Tibial nerve (tissue), 4 donors: Measurements from ENCODE around the gene POU2AF3. TPM values are rescaled to one million over a fixed set of nuclear protein-coding genes. Genes with fewer than 3 reads are reported as not detected.

Experiments
- DNase-seq, 2 donors: peaks; one replicate each; pipeline ENCODE4 v3.0.0-alpha.2; 2019; ENCODE audit warnings: low spot score in 2 of 2
- H3K27ac ChIP-seq, 4 donors: fragments of 200-600 bp; sonication (generic) in 3 of 4; one replicate each; pipeline ENCODE4 v1.5.1; 2017 to 2019; ENCODE audit warnings: mild to moderate bottlenecking in 1 of 4
- H3K27me3 ChIP-seq, 2 donors: fragments of 200-600 bp; sonication (generic) in 1 of 2; one replicate each; pipeline versions ENCODE4 v1.5.1 to v1.6.0; 2017 to 2019
- H3K36me3 ChIP-seq, 3 donors: fragments of 200-600 bp; sonication (generic); one replicate each; pipeline ENCODE4 v1.5.1; 2018 to 2019
- H3K4me1 ChIP-seq, 4 donors: fragments of 200-600 bp; sonication (generic) in 3 of 4; one replicate each; pipeline ENCODE4 v1.5.1; 2017 to 2019
- H3K4me3 ChIP-seq, 4 donors: fragments of 200-600 bp; sonication (generic) in 3 of 4; one replicate each; pipeline ENCODE4 v1.5.1; 2017 to 2019; ENCODE audit warnings: mild to moderate bottlenecking in 1 of 4, moderate library complexity in 1 of 4
- H3K9me3 ChIP-seq, 4 donors: fragments of 200-600 bp; sonication (generic) in 3 of 4; one replicate each; pipeline ENCODE4 v1.5.1; 2017 to 2019
- CTCF ChIP-seq, 5 experiments: fragments of 200-600 bp in 3 of 5; fragments of 450-650 bp in 2 of 5; sonication (generic) in 3 of 5; IDR thresholded peaks; one replicate each; pipeline ENCODE4 v1.5.1; 2016 to 2019; ENCODE audit warnings: antibody characterized with exemption in 5 of 5, mild to moderate bottlenecking in 3 of 5, moderate library complexity in 2 of 5
- EP300 ChIP-seq, 2 donors: sonication (generic); formaldehyde crosslinking; IDR thresholded peaks; one replicate each; pipeline ENCODE4 v1.6.1; 2017; ENCODE audit warnings: antibody characterized with exemption in 2 of 2, mild to moderate bottlenecking in 1 of 2
- POLR2A ChIP-seq, 2 donors: fragments of 450-650 bp; IDR thresholded peaks; one replicate each; pipeline ENCODE4 v1.6.1; 2017; ENCODE audit warnings: antibody characterized with exemption in 2 of 2, mild to moderate bottlenecking in 2 of 2, moderate library complexity in 2 of 2
- WGBS, 2 donors: methylation state at CpG; one replicate each; pipeline ENCODE4 v1.1.5; 2018; 5-methylcytosine and 5-hydroxymethylcytosine counted together
- total RNA-seq, 4 donors: library from RNA; depleted of rRNA; stranded (reverse); fragments of >200 nt; gene quantifications; one replicate each; pipeline ENCODE4 v1.1.0, GENCODE V29; 2016

POU2AF3 gene
- total RNA-seq, 4 donors from 2014 or later: 0.87 to 4.4 (median 2.3) TPM

DNA sequence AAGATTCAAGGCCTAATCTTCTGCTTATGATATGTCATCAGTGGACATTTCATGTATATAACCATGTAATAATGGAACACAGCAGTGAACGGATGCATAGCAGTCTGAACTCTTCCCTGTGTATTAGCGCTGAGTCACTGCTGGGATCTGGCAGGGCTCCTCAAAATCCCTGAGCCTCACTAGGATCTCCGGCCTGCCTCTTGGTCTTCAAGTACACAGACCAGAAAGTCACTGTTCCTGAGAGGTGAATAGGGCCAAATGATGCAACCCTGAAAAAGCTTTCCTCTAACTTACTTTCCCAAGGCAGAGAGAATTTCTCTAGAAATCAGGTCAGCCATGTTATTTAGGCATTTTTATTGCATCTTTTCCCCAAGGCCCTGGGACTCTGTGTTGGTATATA lies 45.7 kb downstream of the POU2AF3 start:
- peaks cover 0 to 4% (median 2%) of the 10 kb centered on the region in 4 donors for H3K9me3 ChIP-seq
- H3K4me1 ChIP-seq: peaks cover 0 to 10% (median 0%) of the 10 kb centered on the region in 4 donors
- H3K27ac ChIP-seq: no peak overlapping the region
- DNase-seq: peak; percentile 50 to 64
- H3K27me3 ChIP-seq: no peaks in the 10 kb centered on the region
- no peaks in the 10 kb centered on the region for H3K36me3 ChIP-seq
- TF ChIP-seq EP300 (IDR thresholded peaks at IDR 0.05) (peak in 1 of 2 donors; percentile 52), POLR2A (IDR thresholded peaks at IDR 0.05) (no peak)
- WGBS, 2 donors: 54 to 71% methylated on average over 3 of the region's 3 CpGs
- no peak overlapping the region for H3K4me3 ChIP-seq

- Histone ChIP-seq H3K36me3 (no peaks in the 10 kb centered on the region), H3K4me1 (peaks cover 0 to 10% (median 0%) of the 10 kb centered on the region in 4 donors), H3K27ac (peak overlapping the region in 1 of 4 donors; percentile 38), H3K9me3 (no peaks in the 10 kb centered on the region), H3K4me3 (no peak overlapping the region), H3K27me3 (no peaks in the 10 kb centered on the region)
- 62% methylated on average over 6 of the region's 6 CpGs for WGBS, 2 donors
- DNase-seq: peak; percentile 47 to 55
- TF ChIP-seq POLR2A (IDR thresholded peaks at IDR 0.05) (no peak), EP300 (IDR thresholded peaks at IDR 0.05) (peak in 1 of 2 donors; percentile 36)
These were observed 48.8 kb downstream of the POU2AF3 start for GRCh38 chr11:111347002-111347722.

DNA sequence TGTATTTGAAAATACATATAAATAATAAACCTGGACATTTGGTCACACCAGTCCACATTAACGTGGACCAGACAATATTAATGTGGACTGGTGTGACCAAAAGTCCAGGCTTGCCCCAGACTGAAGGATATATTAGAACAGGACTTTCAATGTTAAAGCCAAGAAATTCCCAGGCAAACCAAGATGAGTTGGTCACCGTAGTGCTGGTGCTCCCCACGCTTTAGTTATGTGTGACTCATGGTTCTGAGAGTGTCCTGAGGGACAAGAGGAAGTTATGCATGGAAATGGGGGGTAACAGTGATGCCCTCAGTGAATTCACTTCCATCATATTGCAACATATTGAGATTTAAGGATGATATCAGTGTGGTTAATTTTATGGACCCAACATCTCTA lies 49.4 kb downstream of the POU2AF3 start:
- Histone ChIP-seq H3K9me3 (no peaks in the 10 kb centered on the region), H3K4me1 (peaks cover 0 to 10% (median 0%) of the 10 kb centered on the region in 4 donors), H3K27me3 (no peaks in the 10 kb centered on the region), H3K27ac (peak overlapping the region in 1 of 4 donors; percentile 38), H3K36me3 (no peaks in the 10 kb centered on the region), H3K4me3 (no peak overlapping the region)
- DNase-seq: no peak
- WGBS, 2 donors: 75 to 77% methylated on average over 3 of the region's 3 CpGs
- TF ChIP-seq EP300 (IDR thresholded peaks at IDR 0.05) (no peak), CTCF (IDR thresholded peaks at IDR 0.05) (no peak), POLR2A (IDR thresholded peaks at IDR 0.05) (no peak)

DNA sequence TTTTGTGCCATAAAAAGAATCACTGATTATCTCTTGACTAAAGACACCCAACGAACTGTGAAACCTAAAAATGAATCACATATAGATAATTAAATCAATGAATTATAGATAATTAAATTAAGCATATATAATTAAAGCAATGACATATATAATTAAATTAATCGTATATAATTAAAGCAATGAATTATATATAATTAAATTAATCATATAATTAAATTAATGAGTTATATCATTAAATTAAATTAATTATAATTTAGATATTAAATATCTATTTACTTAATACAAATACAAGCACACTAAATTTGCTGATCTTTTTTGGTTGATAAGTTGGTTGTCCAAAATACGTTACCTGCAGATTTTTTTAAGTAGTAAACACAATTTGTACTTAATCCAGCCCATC lies 49.8 kb downstream of the POU2AF3 start:
- DNase-seq: no peak
- Histone ChIP-seq H3K4me1 (peaks cover 0 to 10% (median 0%) of the 10 kb centered on the region in 4 donors), H3K36me3 (no peaks in the 10 kb centered on the region), H3K4me3 (no peak overlapping the region), H3K27ac (peak overlapping the region in 1 of 4 donors; percentile 38), H3K27me3 (no peaks in the 10 kb centered on the region), H3K9me3 (no peaks in the 10 kb centered on the region)
- WGBS, 2 donors: 72 to 90% methylated on average over 3 of the region's 3 CpGs
- TF ChIP-seq EP300 (IDR thresholded peaks at IDR 0.05): no peak

DNA sequence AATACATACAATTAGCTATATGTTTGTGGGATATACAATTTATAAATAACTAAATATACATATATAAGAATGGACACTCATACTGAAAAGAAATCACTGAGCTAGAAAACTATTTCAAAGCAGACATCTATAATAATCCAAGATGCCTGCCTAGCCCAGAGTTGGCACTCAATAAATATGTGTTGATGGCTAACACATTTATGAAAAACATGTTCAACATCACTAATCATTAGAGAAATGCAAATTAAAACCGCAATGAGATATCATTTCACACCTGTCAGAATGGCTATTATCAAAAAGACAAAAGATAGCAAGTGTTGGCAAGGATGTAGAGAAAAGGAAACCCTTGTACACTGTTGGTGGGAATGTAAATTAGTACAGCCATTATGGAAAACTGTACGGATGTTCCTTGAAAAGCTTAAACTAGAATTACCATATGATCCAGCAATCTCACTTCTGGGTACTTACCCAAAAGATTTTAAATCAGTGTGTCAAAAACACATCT lies 50.9 kb downstream of the POU2AF3 start:
- Histone ChIP-seq H3K4me3 (no peak overlapping the region), H3K27ac (no peak overlapping the region), H3K4me1 (peaks cover 0 to 10% (median 0%) of the 10 kb centered on the region in 4 donors), H3K9me3 (no peaks in the 10 kb centered on the region), H3K36me3 (no peaks in the 10 kb centered on the region), H3K27me3 (no peaks in the 10 kb centered on the region)
- no peak for DNase-seq
- TF ChIP-seq CTCF (IDR thresholded peaks at IDR 0.05): no peak
- no peak for TF ChIP-seq POLR2A (IDR thresholded peaks at IDR 0.05)
- no peak for TF ChIP-seq EP300 (IDR thresholded peaks at IDR 0.05)
- WGBS, 2 donors: 58 to 88% methylated on average over 2 of the region's 2 CpGs

- no peak for DNase-seq
- Histone ChIP-seq H3K4me1 (peaks cover 0 to 10% (median 0%) of the 10 kb centered on the region in 4 donors), H3K27ac (no peak overlapping the region), H3K36me3 (no peaks in the 10 kb centered on the region), H3K9me3 (no peaks in the 10 kb centered on the region), H3K4me3 (no peak overlapping the region), H3K27me3 (no peaks in the 10 kb centered on the region)
- 68 to 75% methylated on average over 1 of the region's 1 CpG for WGBS, 2 donors
- TF ChIP-seq POLR2A (IDR thresholded peaks at IDR 0.05): no peak
- TF ChIP-seq CTCF (IDR thresholded peaks at IDR 0.05): no peak
- TF ChIP-seq EP300 (IDR thresholded peaks at IDR 0.05): no peak
These were observed 52.5 kb downstream of the POU2AF3 start for GRCh38 chr11:111350811-111351210.
